NT2/D1 (cell line): Measurements from ENCODE around the gene JTB.

Source experiments
- YY1 ChIP-seq: IDR thresholded peaks from 2 replicates; pipeline ENCODE4 v1.6.1; 2011; ENCODE audit not compliant: insufficient read length, insufficient read depth
- ZNF274 ChIP-seq: IDR thresholded peaks from 2 replicates; pipeline ENCODE4 v1.6.1; 2011; ENCODE audit warnings: mild to moderate bottlenecking, low read depth, low read length

DNA sequence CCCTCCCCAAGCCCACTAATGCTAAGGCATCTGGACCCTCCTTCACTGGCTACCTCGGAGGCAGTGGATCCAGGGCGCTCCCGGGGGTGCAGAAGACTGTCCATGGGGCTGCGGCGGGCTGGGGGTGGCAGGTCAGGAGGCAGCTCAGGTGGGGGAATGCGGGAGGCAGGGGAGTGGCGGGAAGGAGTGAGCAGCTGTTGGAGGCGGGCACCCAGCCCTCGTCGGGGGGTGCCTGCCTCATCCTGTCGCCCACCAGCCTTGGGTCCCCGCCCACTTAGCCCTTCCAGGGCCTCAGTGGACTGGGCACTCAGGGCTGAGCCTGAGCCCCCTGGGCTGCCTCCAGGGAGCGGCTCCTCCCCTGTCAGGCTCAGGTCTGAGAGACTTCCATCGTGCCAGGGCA lies 44.0 kb downstream of the JTB start:
- TF ChIP-seq ZNF274 (no peak), YY1 (no peak)
